Measurements from ENCODE around the gene DDX51.

DDX51 gene

DNA sequence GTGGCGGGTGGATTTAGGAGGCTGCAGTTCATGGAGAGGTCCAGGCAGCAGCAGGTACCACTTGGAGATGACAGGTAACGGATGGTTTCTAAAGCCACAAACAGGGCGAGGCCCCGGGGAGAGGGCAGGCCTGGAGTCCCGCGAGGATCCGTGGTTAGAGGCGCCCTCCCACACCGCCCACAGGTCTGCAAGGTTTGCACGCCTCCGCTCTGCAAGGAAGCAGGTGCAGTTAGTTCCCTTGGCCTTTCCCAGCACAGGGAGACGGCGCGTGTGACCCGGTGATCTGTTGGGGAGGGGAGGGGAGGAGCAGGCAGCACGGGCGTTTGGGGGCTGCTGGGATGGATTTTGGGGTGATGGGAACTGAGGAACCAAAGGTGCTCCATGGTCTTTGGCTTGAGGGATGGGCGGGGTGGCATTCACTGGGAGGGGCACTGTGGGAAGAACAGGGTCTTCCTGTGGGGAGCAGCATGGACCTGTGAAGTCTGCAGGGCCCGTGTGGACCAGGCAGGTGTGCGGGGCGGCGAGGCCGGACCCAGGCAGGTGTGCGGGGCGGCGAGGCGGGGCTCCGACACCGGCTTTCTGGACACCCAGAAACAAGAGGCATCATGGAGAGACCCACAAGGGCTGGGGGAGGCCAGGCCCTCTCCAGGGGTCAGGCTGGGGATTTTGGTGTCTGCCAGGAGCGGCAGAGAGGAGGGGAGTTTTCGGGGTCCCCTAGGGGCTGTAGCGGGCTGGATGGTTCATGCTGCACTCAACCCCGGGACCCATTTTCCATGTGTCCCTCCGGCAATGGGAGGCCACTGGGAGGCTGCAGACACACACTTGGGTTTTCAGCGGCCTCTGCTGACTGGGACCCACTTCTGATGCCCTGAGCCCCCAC is 29.3 kb upstream of the DDX51 start (continued):
- TF ChIP-seq, protein P1, sequence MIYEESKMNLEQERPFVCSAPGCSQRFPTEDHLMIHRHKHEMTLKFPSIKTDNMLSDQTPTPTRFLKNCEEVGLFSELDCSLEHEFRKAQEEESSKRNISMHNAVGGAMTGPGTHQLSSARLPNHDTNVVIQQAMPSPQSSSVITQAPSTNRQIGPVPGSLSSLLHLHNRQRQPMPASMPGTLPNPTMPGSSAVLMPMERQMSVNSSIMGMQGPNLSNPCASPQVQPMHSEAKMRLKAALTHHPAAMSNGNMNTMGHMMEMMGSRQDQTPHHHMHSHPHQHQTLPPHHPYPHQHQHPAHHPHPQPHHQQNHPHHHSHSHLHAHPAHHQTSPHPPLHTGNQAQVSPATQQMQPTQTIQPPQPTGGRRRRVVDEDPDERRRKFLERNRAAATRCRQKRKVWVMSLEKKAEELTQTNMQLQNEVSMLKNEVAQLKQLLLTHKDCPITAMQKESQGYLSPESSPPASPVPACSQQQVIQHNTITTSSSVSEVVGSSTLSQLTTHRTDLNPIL (CRISPR knock-in tag; IDR thresholded peaks at IDR 0.05; ENCODE audit: low read depth), result no peak
- no peak for TF ChIP-seq SNAI2 (CRISPR knock-in tag; IDR thresholded peaks at IDR 0.05)
- no peak for TF ChIP-seq ZNF70 (CRISPR knock-in tag; IDR thresholded peaks at IDR 0.05)
- no peak for TF ChIP-seq RARB (CRISPR knock-in tag; IDR thresholded peaks at IDR 0.05)
- TF ChIP-seq TOX (CRISPR knock-in tag; IDR thresholded peaks at IDR 0.05; ENCODE audit: borderline replicate concordance), result no peak
- TF ChIP-seq OSR1 (CRISPR knock-in tag; IDR thresholded peaks at IDR 0.05), result no peak
- TF ChIP-seq BACH2 (CRISPR knock-in tag; IDR thresholded peaks at IDR 0.05; ENCODE audit: borderline replicate concordance), result no peak
- no peak for TF ChIP-seq ZFP3 (CRISPR knock-in tag; IDR thresholded peaks at IDR 0.05)
- TF ChIP-seq ISL1 (CRISPR knock-in tag; IDR thresholded peaks at IDR 0.05), result no peak
- no peak for TF ChIP-seq GLIS3 (CRISPR knock-in tag; IDR thresholded peaks at IDR 0.05)
- no peak for TF ChIP-seq TCF4 (CRISPR knock-in tag; IDR thresholded peaks at IDR 0.05; ENCODE audit: borderline replicate concordance)
- TF ChIP-seq, protein P2, sequence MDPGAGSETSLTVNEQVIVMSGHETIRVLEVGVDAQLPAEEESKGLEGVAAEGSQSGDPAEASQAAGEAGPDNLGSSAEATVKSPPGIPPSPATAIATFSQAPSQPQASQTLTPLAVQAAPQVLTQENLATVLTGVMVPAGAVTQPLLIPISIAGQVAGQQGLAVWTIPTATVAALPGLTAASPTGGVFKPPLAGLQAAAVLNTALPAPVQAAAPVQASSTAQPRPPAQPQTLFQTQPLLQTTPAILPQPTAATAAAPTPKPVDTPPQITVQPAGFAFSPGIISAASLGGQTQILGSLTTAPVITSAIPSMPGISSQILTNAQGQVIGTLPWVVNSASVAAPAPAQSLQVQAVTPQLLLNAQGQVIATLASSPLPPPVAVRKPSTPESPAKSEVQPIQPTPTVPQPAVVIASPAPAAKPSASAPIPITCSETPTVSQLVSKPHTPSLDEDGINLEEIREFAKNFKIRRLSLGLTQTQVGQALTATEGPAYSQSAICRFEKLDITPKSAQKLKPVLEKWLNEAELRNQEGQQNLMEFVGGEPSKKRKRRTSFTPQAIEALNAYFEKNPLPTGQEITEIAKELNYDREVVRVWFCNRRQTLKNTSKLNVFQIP (CRISPR knock-in tag; IDR thresholded peaks at IDR 0.05; ENCODE audit: borderline replicate concordance, low read depth), result no peak

DNA sequence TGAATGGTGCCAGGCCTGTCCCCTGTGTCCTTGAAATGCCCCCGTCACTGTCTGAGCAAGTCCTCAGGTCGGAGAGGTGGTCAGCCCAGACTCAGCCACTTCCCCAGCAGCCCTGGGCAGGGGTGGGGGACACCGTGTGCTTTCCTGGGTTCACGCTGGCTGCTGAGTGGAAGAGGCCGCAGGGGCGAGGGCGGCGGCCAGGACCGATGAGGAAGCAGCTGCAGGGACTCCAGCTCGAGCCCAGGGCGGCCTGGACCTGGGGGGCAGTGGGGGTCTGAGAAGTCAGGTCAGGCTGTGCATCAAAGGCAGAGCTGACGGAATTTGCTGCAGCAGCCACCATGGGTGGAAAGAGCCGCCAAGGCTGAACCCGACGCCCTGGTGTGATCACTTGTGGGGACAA is 28.5 kb upstream of the DDX51 start:
- TF ChIP-seq ZFP3 (CRISPR knock-in tag; IDR thresholded peaks at IDR 0.05) (no peak), RARB (CRISPR knock-in tag; IDR thresholded peaks at IDR 0.05) (no peak), OSR1 (CRISPR knock-in tag; IDR thresholded peaks at IDR 0.05) (no peak), TOX (CRISPR knock-in tag; IDR thresholded peaks at IDR 0.05; ENCODE audit: borderline replicate concordance) (no peak), ZC3H10 (CRISPR knock-in tag; IDR thresholded peaks at IDR 0.05) (no peak), ESRRG (CRISPR knock-in tag; IDR thresholded peaks at IDR 0.05) (no peak), GLIS3 (CRISPR knock-in tag; IDR thresholded peaks at IDR 0.05) (no peak), ISL1 (CRISPR knock-in tag; IDR thresholded peaks at IDR 0.05) (no peak), BACH2 (CRISPR knock-in tag; IDR thresholded peaks at IDR 0.05; ENCODE audit: borderline replicate concordance) (no peak)
- TF ChIP-seq, protein P3, sequence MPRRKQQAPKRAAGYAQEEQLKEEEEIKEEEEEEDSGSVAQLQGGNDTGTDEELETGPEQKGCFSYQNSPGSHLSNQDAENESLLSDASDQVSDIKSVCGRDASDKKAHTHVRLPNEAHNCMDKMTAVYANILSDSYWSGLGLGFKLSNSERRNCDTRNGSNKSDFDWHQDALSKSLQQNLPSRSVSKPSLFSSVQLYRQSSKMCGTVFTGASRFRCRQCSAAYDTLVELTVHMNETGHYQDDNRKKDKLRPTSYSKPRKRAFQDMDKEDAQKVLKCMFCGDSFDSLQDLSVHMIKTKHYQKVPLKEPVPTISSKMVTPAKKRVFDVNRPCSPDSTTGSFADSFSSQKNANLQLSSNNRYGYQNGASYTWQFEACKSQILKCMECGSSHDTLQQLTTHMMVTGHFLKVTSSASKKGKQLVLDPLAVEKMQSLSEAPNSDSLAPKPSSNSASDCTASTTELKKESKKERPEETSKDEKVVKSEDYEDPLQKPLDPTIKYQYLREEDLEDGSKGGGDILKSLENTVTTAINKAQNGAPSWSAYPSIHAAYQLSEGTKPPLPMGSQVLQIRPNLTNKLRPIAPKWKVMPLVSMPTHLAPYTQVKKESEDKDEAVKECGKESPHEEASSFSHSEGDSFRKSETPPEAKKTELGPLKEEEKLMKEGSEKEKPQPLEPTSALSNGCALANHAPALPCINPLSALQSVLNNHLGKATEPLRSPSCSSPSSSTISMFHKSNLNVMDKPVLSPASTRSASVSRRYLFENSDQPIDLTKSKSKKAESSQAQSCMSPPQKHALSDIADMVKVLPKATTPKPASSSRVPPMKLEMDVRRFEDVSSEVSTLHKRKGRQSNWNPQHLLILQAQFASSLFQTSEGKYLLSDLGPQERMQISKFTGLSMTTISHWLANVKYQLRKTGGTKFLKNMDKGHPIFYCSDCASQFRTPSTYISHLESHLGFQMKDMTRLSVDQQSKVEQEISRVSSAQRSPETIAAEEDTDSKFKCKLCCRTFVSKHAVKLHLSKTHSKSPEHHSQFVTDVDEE (CRISPR knock-in tag; IDR thresholded peaks at IDR 0.05), result no peak
- TF ChIP-seq, protein P1 (CRISPR knock-in tag; IDR thresholded peaks at IDR 0.05; ENCODE audit: low read depth), result no peak
- TF ChIP-seq, protein P4, sequence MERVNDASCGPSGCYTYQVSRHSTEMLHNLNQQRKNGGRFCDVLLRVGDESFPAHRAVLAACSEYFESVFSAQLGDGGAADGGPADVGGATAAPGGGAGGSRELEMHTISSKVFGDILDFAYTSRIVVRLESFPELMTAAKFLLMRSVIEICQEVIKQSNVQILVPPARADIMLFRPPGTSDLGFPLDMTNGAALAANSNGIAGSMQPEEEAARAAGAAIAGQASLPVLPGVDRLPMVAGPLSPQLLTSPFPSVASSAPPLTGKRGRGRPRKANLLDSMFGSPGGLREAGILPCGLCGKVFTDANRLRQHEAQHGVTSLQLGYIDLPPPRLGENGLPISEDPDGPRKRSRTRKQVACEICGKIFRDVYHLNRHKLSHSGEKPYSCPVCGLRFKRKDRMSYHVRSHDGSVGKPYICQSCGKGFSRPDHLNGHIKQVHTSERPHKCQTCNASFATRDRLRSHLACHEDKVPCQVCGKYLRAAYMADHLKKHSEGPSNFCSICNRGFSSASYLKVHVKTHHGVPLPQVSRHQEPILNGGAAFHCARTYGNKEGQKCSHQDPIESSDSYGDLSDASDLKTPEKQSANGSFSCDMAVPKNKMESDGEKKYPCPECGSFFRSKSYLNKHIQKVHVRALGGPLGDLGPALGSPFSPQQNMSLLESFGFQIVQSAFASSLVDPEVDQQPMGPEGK (CRISPR knock-in tag; IDR thresholded peaks at IDR 0.05; ENCODE audit: borderline replicate concordance), result no peak
- no peak for ATAC-seq

DNA sequence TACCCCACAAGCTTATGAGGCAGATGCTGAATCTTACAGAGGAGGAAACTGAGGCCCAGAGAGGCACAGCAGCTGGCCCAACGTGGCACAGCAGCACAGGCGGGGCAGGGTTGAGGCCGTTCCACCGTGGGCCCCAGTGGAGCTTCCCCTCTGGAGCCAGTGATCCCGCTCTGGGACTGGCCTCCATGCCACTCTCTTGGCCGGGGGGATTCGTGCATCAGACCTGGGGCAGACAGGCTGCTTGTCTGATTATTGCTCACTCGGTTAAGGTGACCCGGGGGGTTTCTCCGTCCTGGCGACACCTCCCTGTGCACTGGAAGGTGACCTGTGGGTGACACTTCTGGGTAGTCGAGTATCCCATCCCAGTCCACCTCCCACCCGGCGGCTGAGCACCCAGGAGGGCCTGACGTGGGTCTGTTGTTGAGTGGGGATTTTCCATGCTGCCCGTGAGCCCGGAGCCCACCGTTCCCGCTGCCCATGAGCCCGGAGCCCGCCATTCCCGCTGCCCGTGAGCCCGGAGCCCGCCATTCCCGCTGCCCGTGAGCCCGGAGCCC is 27.9 kb upstream of the DDX51 start:
- no peak for ATAC-seq
- TF ChIP-seq, protein P5, sequence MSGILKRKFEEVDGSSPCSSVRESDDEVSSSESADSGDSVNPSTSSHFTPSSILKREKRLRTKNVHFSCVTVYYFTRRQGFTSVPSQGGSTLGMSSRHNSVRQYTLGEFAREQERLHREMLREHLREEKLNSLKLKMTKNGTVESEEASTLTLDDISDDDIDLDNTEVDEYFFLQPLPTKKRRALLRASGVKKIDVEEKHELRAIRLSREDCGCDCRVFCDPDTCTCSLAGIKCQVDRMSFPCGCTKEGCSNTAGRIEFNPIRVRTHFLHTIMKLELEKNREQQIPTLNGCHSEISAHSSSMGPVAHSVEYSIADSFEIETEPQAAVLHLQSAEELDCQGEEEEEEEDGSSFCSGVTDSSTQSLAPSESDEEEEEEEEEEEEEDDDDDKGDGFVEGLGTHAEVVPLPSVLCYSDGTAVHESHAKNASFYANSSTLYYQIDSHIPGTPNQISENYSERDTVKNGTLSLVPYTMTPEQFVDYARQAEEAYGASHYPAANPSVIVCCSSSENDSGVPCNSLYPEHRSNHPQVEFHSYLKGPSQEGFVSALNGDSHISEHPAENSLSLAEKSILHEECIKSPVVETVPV (CRISPR knock-in tag; IDR thresholded peaks at IDR 0.05), result no peak
- TF ChIP-seq, protein P3 (CRISPR knock-in tag; IDR thresholded peaks at IDR 0.05), result no peak
- no peak for TF ChIP-seq OSR1 (CRISPR knock-in tag; IDR thresholded peaks at IDR 0.05)
- TF ChIP-seq, protein P2 (CRISPR knock-in tag; IDR thresholded peaks at IDR 0.05; ENCODE audit: borderline replicate concordance, low read depth), result no peak
- TF ChIP-seq ZNF565 (CRISPR knock-in tag; conservative IDR thresholded peaks at IDR 0.05; ENCODE audit: low read depth), result no peak

All from SK-N-SH treated with all-trans-retinoic acid at 6 μM for 48 hours (cell line).